Coronary artery (tissue), 2 donors: ENCODE results near the gene CLEC16A.
"Not testable (repeated sequence)": the region's sequence is repeated elsewhere in the genome, so short reads cannot be mapped to it uniquely, and the experiment has no call there.

Source experiments
- DNase-seq: peaks from one replicate; pipeline ENCODE4 v3.0.0-alpha.2; 2017; ENCODE audit warnings: low spot score
- H3K27ac ChIP-seq, 2 donors: fragments of 200-600 bp; sonication (generic); one replicate each; pipeline ENCODE4 v1.5.1; 2016 to 2019
- H3K4me3 ChIP-seq: fragments of 200-600 bp; sonication (generic); 2 replicates; pipeline ENCODE4 v1.5.1; 2016; ENCODE audit warnings: mild to moderate bottlenecking, moderate library complexity
- CTCF ChIP-seq: fragments of 200-600 bp; sonication (generic); IDR thresholded peaks from one replicate; pipeline ENCODE4 v1.5.1; 2019; ENCODE audit warnings: antibody characterized with exemption

CLEC16A gene

DNA sequence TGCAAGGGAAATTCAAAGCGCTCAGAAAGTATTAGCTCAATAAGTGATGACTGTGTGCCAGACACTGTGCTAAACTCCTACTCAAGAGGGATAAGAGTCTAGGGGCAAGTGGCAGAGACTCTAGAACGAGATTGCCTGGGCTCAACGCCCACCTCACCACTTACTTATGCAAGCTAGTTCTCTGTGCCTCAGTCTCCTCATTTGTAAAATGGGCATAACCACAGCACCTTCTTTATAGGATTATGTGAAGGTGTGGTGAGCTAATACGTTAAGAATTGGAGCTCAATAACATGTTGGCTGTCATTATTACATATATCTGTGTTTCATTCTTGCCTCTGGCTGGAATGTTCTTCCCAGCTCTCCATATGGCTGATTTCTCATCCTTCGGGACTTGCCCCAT is 17.5 kb upstream of the CLEC16A start:
- H3K4me3 ChIP-seq, result no peak overlapping the region
- no peak for DNase-seq
- TF ChIP-seq CTCF, result no peak
- H3K27ac ChIP-seq, result no peak overlapping the region

- Histone ChIP-seq H3K4me3 (no peak overlapping the region), H3K27ac (no peak overlapping the region)
- DNase-seq, result no peak
- no peak for TF ChIP-seq CTCF
These were observed 16.8 kb upstream of the CLEC16A start for GRCh38 chr16:10927497-10928112.

DNA sequence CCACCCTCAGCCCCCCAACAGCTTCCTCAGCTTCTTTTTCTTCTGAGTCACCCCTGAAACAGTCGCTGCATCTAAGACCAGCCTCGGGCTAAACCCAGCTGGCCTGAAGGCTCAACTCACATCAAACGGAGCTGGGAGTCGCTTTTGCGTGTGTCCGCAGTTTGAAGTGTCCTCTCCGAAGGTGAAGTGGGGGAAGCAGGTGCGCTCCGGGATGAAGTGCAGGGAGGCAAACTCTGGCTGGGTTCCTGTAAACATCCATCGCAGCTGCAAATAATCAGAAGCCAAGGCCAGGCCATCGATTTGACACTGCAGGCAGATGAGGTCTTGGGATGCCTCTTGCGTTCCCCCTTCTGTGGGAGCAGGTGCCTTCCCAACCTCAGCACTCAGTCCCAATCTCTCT is 15.3 kb upstream of the CLEC16A start:
- H3K4me3 ChIP-seq, DNase-seq, H3K27ac ChIP-seq: not testable (repeated sequence)

DNA sequence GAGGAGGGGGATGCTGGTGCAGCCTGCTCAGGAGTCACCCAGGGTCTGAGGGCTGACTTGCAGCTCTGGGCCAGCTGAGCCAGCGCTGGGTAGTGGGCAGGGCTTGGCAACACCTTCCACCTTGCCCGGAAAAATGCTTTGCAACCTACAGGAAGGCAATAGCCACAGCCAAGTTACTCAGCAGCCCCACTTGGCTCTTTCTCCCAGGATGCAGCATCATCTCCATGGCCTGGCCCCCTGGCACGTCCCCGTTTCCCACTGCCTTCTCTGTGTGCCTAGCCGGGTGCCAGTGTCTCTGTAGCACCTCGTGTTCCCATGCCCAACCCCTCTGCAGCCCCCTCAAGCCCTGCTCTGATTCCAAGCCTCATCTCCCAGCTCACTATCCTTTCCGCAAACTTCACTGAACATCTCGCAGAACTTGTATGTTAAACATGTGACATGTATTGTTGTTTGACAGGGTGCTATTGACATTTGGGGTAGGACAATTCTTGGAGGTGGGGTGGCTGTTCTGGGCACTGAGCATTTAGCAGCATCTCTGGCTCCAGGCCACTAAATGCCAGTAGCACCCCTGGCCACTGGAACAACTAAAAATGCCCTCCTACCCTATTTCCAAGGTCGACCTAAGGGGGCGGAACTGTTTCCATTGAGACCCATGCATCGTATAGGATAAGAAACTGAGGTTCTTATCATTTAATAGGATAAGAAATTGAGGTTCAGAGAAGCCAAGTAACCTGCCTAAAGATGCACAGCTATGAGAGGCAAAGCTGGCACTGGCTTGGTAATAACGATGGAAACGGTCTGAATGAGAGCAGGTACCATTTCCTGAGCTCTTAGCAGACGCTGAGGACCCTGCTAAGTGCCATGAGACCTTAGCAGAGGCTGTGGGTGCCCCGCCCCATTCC is 14.3 kb upstream of the CLEC16A start:
- TF ChIP-seq CTCF, result no peak
- Histone ChIP-seq H3K4me3 (no peak overlapping the region), H3K27ac (no peak overlapping the region)
- no peak for DNase-seq

- no peak for DNase-seq
- no peak overlapping the region for H3K27ac ChIP-seq
- TF ChIP-seq CTCF, result no peak
- no peak overlapping the region for H3K4me3 ChIP-seq
These were observed 13.6 kb upstream of the CLEC16A start for GRCh38 chr16:10930755-10931093.

- no peak overlapping the region for H3K4me3 ChIP-seq
- no peak for TF ChIP-seq CTCF
- DNase-seq, result no peak
- H3K27ac ChIP-seq, result no peak overlapping the region
These were observed 13.2 kb upstream of the CLEC16A start for GRCh38 chr16:10931134-10931533.

- no peak for DNase-seq
These were observed 12.3 kb upstream of the CLEC16A start for GRCh38 chr16:10931977-10932632.

More at GRCh38 chr16:10931977-10932632, 12.3 kb upstream of the CLEC16A start:
- TF ChIP-seq CTCF, result no peak
- Histone ChIP-seq H3K27ac (no peak overlapping the region), H3K4me3 (no peak overlapping the region)
